Measurements from ENCODE around the gene YPEL2. TPM values are rescaled to one million over a fixed set of nuclear protein-coding genes. Genes with fewer than 3 reads are reported as not detected.

Gene YPEL2
- total and polyA plus RNA-seq, 2 of the 13 experiments (the other 11 are each of a cell fraction or from before 2014, with no cell fraction given) = 8.5 to 21.1 TPM

DNA sequence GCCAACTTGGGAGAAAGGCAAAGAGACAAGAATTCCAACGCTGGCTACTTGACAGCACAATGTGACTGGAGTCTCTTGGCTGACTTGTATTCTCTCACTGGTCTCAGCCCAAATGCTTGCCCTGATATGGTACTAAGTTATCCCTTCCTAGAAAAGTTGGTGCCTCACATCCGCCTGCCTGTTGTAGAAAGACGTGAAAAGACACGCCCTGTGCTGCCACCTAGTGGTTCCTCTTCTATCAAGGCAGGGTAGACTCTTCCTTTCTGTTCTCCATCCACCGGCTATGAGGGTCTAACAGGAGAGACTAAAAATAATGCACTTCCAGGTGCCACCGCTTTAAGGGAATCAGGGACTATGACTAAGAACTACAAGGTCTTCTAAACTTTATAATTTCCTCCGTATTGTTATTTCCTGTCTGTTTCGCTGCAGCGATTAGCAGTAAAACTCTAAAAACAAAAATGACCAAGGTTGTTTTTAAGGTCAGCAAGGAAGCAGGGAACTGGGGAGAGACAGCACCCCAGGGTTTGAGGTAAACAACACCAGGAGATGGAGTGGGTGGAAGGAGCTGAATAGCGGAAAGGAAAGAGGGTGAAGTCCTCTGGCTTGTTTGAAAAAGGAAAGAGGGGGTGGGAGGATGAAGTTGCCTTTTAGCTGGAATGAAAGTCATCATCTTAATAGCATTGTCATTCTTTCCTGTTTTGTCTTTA, 109.5 kb downstream of the YPEL2 start (continued):
- TF ChIP-seq, protein P1, sequence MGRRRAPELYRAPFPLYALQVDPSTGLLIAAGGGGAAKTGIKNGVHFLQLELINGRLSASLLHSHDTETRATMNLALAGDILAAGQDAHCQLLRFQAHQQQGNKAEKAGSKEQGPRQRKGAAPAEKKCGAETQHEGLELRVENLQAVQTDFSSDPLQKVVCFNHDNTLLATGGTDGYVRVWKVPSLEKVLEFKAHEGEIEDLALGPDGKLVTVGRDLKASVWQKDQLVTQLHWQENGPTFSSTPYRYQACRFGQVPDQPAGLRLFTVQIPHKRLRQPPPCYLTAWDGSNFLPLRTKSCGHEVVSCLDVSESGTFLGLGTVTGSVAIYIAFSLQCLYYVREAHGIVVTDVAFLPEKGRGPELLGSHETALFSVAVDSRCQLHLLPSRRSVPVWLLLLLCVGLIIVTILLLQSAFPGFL (CRISPR knock-in tag; IDR thresholded peaks at IDR 0.05) = no peak
- TF ChIP-seq ZSCAN21 (CRISPR knock-in tag; IDR thresholded peaks at IDR 0.05; ENCODE audit: borderline replicate concordance) (no peak), HNRNPH1 (optimal IDR thresholded peaks at IDR 0.05; ENCODE audit: low read depth, low read length) (no peak), CCAR2 (optimal IDR thresholded peaks at IDR 0.05; ENCODE audit: low read depth, low read length) (no peak), SRSF4 (IDR thresholded peaks at IDR 0.05; ENCODE audit: low read depth, low read length, poor library complexity, severe bottlenecking) (no peak), KLF12 (CRISPR knock-in tag; IDR thresholded peaks at IDR 0.05; ENCODE audit: borderline replicate concordance) (0 out of 2 replicates have a peak, but pooled peaks have one; percentile 24), ZBTB3 (CRISPR knock-in tag; IDR thresholded peaks at IDR 0.05; ENCODE audit: borderline replicate concordance, low read depth) (no peak), XRCC5 (optimal IDR thresholded peaks at IDR 0.05; ENCODE audit: low read length) (peak; percentile 68), ZNF546 (CRISPR knock-in tag; conservative IDR thresholded peaks at IDR 0.05) (no peak), ZNF883 (CRISPR knock-in tag; IDR thresholded peaks at IDR 0.05; ENCODE audit: not compliant biosample characterization) (no peak), ZNF570 (CRISPR knock-in tag; IDR thresholded peaks at IDR 0.05; ENCODE audit: borderline replicate concordance) (no peak), RCOR2 (CRISPR knock-in tag; IDR thresholded peaks at IDR 0.05) (0 out of 2 replicates have a peak, but pooled peaks have one; percentile 23), BRCA1 (CRISPR knock-in tag; IDR thresholded peaks at IDR 0.05) (no peak), HHEX (CRISPR knock-in tag; IDR thresholded peaks at IDR 0.05) (no peak), PAX8 (CRISPR knock-in tag; IDR thresholded peaks at IDR 0.05; ENCODE audit: borderline replicate concordance) (no peak)
- TF ChIP-seq, protein P2, sequence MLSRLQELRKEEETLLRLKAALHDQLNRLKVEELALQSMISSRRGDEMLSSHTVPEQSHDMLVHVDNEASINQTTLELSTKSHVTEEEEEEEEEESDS (CRISPR knock-in tag; IDR thresholded peaks at IDR 0.05; ENCODE audit: borderline replicate concordance) = no peak
